ENCODE measurements around the gene ABLIM1.

ABLIM1 gene

GRCh38 chr10:114631666-114632417 is 26.2 kb downstream of the ABLIM1 start (continued):
- TF ChIP-seq ZSCAN4 (tag by site-specific recombination; IDR thresholded peaks at IDR 0.05), result no peak
- TF ChIP-seq ZNF510 (tag by site-specific recombination; IDR thresholded peaks at IDR 0.05; ENCODE audit: insufficient replicate concordance), result no peak
- TF ChIP-seq ZBTB20 (tag by site-specific recombination; IDR thresholded peaks at IDR 0.05), result peak; percentile 92; the same call in 1 of the 2 replicates
- TF ChIP-seq ZBTB49 (tag by site-specific recombination; IDR thresholded peaks at IDR 0.05; ENCODE audit: low read depth), result no peak
- no peak; the same call in 1 of the 2 replicates for TF ChIP-seq ZEB2 (tag by site-specific recombination; IDR thresholded peaks at IDR 0.05)
- no peak for TF ChIP-seq ZNF354C (tag by site-specific recombination; IDR thresholded peaks at IDR 0.05; ENCODE audit: borderline replicate concordance, low read depth)
- no peak for TF ChIP-seq ZNF23 (tag by site-specific recombination; IDR thresholded peaks at IDR 0.05; ENCODE audit: borderline replicate concordance)
- TF ChIP-seq ZNF677 (tag by site-specific recombination; IDR thresholded peaks at IDR 0.05), result no peak
- TF ChIP-seq ZNF426 (tag by site-specific recombination; IDR thresholded peaks at IDR 0.05), result no peak
- TF ChIP-seq INSM2 (tag by site-specific recombination; IDR thresholded peaks at IDR 0.05), result no peak
- no peak for TF ChIP-seq ZNF248 (tag by site-specific recombination; IDR thresholded peaks at IDR 0.05)
- TF ChIP-seq ZNF585B (tag by site-specific recombination; IDR thresholded peaks at IDR 0.05), result no peak
- no peak for TF ChIP-seq ZNF596 (tag by site-specific recombination; IDR thresholded peaks at IDR 0.05)
- TF ChIP-seq ZNF768 (tag by site-specific recombination; IDR thresholded peaks at IDR 0.05), result no peak
- TF ChIP-seq ATF2 (tag by site-specific recombination; IDR thresholded peaks at IDR 0.05; ENCODE audit: low read depth), result no peak
- TF ChIP-seq ZNF366 (tag by site-specific recombination; conservative IDR thresholded peaks at IDR 0.05), result no peak
- TF ChIP-seq ZNF549 (tag by site-specific recombination; IDR thresholded peaks at IDR 0.05), result no peak
- no peak for TF ChIP-seq ZNF660 (tag by site-specific recombination; IDR thresholded peaks at IDR 0.05)
- TF ChIP-seq ZNF623 (tag by site-specific recombination; IDR thresholded peaks at IDR 0.05), result no peak
- no peak; the same call in 1 of the 2 replicates for TF ChIP-seq IKZF3 (tag by site-specific recombination; IDR thresholded peaks at IDR 0.05)
- no peak for TF ChIP-seq ZNF302 (tag by site-specific recombination; IDR thresholded peaks at IDR 0.05; ENCODE audit: low read depth)
- no peak for TF ChIP-seq ZNF138 (tag by site-specific recombination; IDR thresholded peaks at IDR 0.05; ENCODE audit: borderline replicate concordance)
- TF ChIP-seq ZNF362 (tag by site-specific recombination; IDR thresholded peaks at IDR 0.05), result no peak
- TF ChIP-seq KLF8 (tag by site-specific recombination; IDR thresholded peaks at IDR 0.05), result peak; percentile 73; the same call in 1 of the 2 replicates
- no peak for TF ChIP-seq ZBTB7A (tag by site-specific recombination; IDR thresholded peaks at IDR 0.05; ENCODE audit: low read depth)
- TF ChIP-seq ZNF514 (tag by site-specific recombination; IDR thresholded peaks at IDR 0.05), result no peak
- TF ChIP-seq ZNF449 (tag by site-specific recombination; IDR thresholded peaks at IDR 0.05), result peak; percentile 60; the same call in 1 of the 2 replicates
- TF ChIP-seq ZNF658 (tag by site-specific recombination; IDR thresholded peaks at IDR 0.05), result no peak
- TF ChIP-seq ZNF132 (tag by site-specific recombination; IDR thresholded peaks at IDR 0.05; ENCODE audit: borderline replicate concordance), result no peak
- TF ChIP-seq KLF9 (tag by site-specific recombination; IDR thresholded peaks at IDR 0.05; ENCODE audit: low read depth), result peak; percentile 40; the same call in 1 of the 2 replicates
